RWPE1 (cell line): ENCODE results near the gene SLC25A43.
"Not testable (repeated sequence)": the region's sequence is repeated elsewhere in the genome, so short reads cannot be mapped to it uniquely, and the experiment has no call there.

Experiments
- CTCF ChIA-PET: fragments of 350-600 bp; sonication (Branson Sonifier 250); formaldehyde crosslinking; extraction: SDS; loops from one replicate; lab custom pipeline; 2021; lab: Yijun Ruan, JAX
- POLR2A ChIA-PET: fragments of 400-600 bp; formaldehyde crosslinking; extraction: SDS; loops from one replicate; lab custom pipeline; 2020; ENCODE audit warnings: antibody characterized with exemption; ENCODE audit not compliant: low non-redundant PET; lab: Yijun Ruan, JAX
- DNase-seq: peaks from one replicate; pipeline ENCODE4 v3.0.0; 2012; ENCODE audit warnings: low spot score
- H3K27ac ChIP-seq: fragments of 450-650 bp; 2 replicates; pipeline ENCODE4 v1.5.1; 2017
- CTCF ChIP-seq: fragments of 450-650 bp; conservative IDR thresholded peaks from 2 replicates; pipeline ENCODE4 v1.5.1; 2017; ENCODE audit warnings: low read depth, mild to moderate bottlenecking

The SLC25A43 gene

GRCh38 chrX:119492463-119492862, 93.3 kb downstream of the SLC25A43 start:
- no peak overlapping the region for H3K27ac ChIP-seq
- TF ChIP-seq CTCF = no peak
- DNase-seq = no peak
- CTCF ChIA-PET = interaction anchor here (2.3 kb wide), 1 partner anchor 20 kb away, joined by 9 read pairs; no protein-coding TSS in a partner anchor
- POLR2A ChIA-PET = no interaction called here

GRCh38 chrX:119493851-119494495, 94.8 kb downstream of the SLC25A43 start:
- ChIA-PET CTCF (interaction anchor here (1.5 to 1.8 kb wide), 2 partner anchors 11 to 18 kb away, joined by 13 to 14 read pairs; no protein-coding TSS in a partner anchor), POLR2A (interaction anchor here (0.6 to 1.3 kb wide), 3 partner anchors 9 to 25 kb away, joined by 3 to 8 read pairs (median 5); no protein-coding TSS in a partner anchor)
- not testable (repeated sequence) for DNase-seq
- peak overlapping the region; percentile 80 for H3K27ac ChIP-seq

GRCh38 chrX:119495734-119496726, 96.9 kb downstream of the SLC25A43 start:
- DNase-seq = no peak
- CTCF ChIA-PET = interaction anchor here (1.1 kb wide), 1 partner anchor 16 kb away, joined by 5 read pairs; no protein-coding TSS in a partner anchor
- no peak for TF ChIP-seq CTCF
- peak overlapping the region; percentile 80 for H3K27ac ChIP-seq
- POLR2A ChIA-PET = no interaction called here

- no peak overlapping the region for H3K27ac ChIP-seq
- no peak for TF ChIP-seq CTCF
- ChIA-PET CTCF (no interaction called here), POLR2A (no interaction called here)
- no peak for DNase-seq
Observed at GRCh38 chrX:119497185-119497584, 98.0 kb downstream of the SLC25A43 start.

- TF ChIP-seq CTCF = no peak
- CTCF ChIA-PET = interaction anchor here (0.6 to 1.2 kb wide), 2 partner anchors 11 to 12 kb away, joined by 3 to 5 read pairs; no protein-coding TSS in a partner anchor
- POLR2A ChIA-PET = no interaction called here
- no peak for DNase-seq
- peak overlapping the region; percentile 97 for H3K27ac ChIP-seq
Observed at GRCh38 chrX:119500061-119500800, 101.1 kb downstream of the SLC25A43 start.

GRCh38 chrX:119501511-119502148, 102.5 kb downstream of the SLC25A43 start:
- peak overlapping the region; percentile 97 for H3K27ac ChIP-seq
- TF ChIP-seq CTCF = no peak
- no peak for DNase-seq
- POLR2A ChIA-PET = no interaction called here
- CTCF ChIA-PET = no interaction called here
